GM12878 (cell line): Measurements from ENCODE around the gene CCL11. TPM values are rescaled to one million over a fixed set of nuclear protein-coding genes. Genes with fewer than 3 reads are reported as not detected.
A peak's percentile ranks its signal among the peaks of the same experiment; 100 is the strongest.

Source experiments
- ATAC-seq: fragments of 200-7000 bp; cut with Tn5 transposase; 3 replicates; pipeline ENCODE4 v1.9.1; 2020; ENCODE audit warnings: mild to moderate bottlenecking, moderate library complexity
- BruUV-seq: library from RNA; stranded (reverse); fragments of 400-500 nt; replicated peaks from 2 replicates; lab custom pipeline; 2021; lab: Mats Ljungman, UMichigan
- CTCF ChIA-PET: fragments of 300-600 bp; sonication (Branson Sonifier 250); formaldehyde crosslinking; extraction: SDS; loops from one replicate; lab custom pipeline; 2021; ENCODE audit warnings: inconsistent platforms; lab: Yijun Ruan, JAX
- POLR2A ChIA-PET: fragments of 350-600 bp; formaldehyde crosslinking; extraction: SDS; loops from one replicate; lab custom pipeline; 2021; ENCODE audit warnings: inconsistent platforms; lab: Charles Lee
- RAD21 ChIA-PET: fragments of 300-600 bp; sonication (Branson Sonifier 250); formaldehyde crosslinking; loops from one replicate; lab custom pipeline; 2023; ENCODE audit warnings: antibody characterized with exemption; ENCODE audit not compliant: unreplicated experiment; lab: Charles Lee
- SMC1A ChIA-PET: fragments of 300-600 bp; sonication (Branson Sonifier 250); formaldehyde crosslinking; loops from one replicate; lab custom pipeline; 2023; ENCODE audit not compliant: unreplicated experiment, uncharacterized antibody; lab: Charles Lee
- DNase-seq: peaks from one replicate; pipeline ENCODE4 v3.0.0-alpha.2; 2011; ENCODE audit warnings: low read depth, low spot score
- FAIRE-seq: peaks from 3 replicates; lab custom pipeline; 2011; peaks lifted over from hg19 to GRCh38; lab: Jason Lieb, UNC
- H2AFZ ChIP-seq: 2 replicates; pipeline ENCODE4 v1.6.0; 2011; ENCODE audit warnings: low read depth, low read length, control low read depth; ENCODE audit not compliant: control insufficient read depth
- H3K27ac ChIP-seq: 2 replicates; pipeline ENCODE4 v1.5.1; 2011; ENCODE audit warnings: control low read depth; ENCODE audit not compliant: control insufficient read depth, insufficient read depth
- H3K27me3 ChIP-seq, 2 experiments: replicated peaks in 1 of 2; 2 replicates each; pipeline versions ENCODE4 v1.6.0 to v1.6.1; 2011; ENCODE audit warnings: low read length in 1 of 2; ENCODE audit not compliant: control insufficient read depth in 2 of 2, insufficient read depth in 2 of 2
- H3K36me3 ChIP-seq, 2 experiments: 2 replicates each; pipeline ENCODE4 v1.5.1; 2011; ENCODE audit warnings: low read length in 1 of 2; ENCODE audit not compliant: control insufficient read depth in 2 of 2, insufficient read depth in 2 of 2
- H3K4me1 ChIP-seq: 2 replicates; pipeline ENCODE4 v1.6.1; 2011; ENCODE audit warnings: mild to moderate bottlenecking, low read length, moderate library complexity, mixed read lengths; ENCODE audit not compliant: control insufficient read depth, insufficient read depth
- H3K4me2 ChIP-seq: 2 replicates; pipeline ENCODE4 v1.6.0; 2011; ENCODE audit warnings: control low read depth; ENCODE audit not compliant: control insufficient read depth, insufficient read depth
- H3K4me3 ChIP-seq: fragments of 200-600 bp; sonication (generic); 2 replicates; pipeline ENCODE4 v1.5.1; 2016
- H3K79me2 ChIP-seq: 2 replicates; pipeline ENCODE4 v1.6.0; 2011; ENCODE audit warnings: low read length; ENCODE audit not compliant: control insufficient read depth, insufficient read depth
- H3K9ac ChIP-seq: 2 replicates; pipeline ENCODE4 v1.8.0; 2011; ENCODE audit warnings: low read length, control low read depth, mixed read lengths; ENCODE audit not compliant: control insufficient read depth, insufficient read depth
- H3K9me3 ChIP-seq: replicated peaks from 3 replicates; pipeline ENCODE4 v1.5.1; 2011; ENCODE audit warnings: mild to moderate bottlenecking, low read length; ENCODE audit not compliant: control insufficient read depth, insufficient read depth
- H4K20me1 ChIP-seq: 2 replicates; pipeline ENCODE4 v1.6.0; 2011; ENCODE audit not compliant: control insufficient read depth, insufficient read depth
- POLR2AphosphoS2 ChIP-seq: IDR thresholded peaks from 2 replicates; pipeline ENCODE4 v1.6.1; 2011; ENCODE audit warnings: low read depth, mild to moderate bottlenecking, low read length, improper control_type of control experiment, moderate library complexity
- RBBP5 ChIP-seq: fragments of 200-600 bp; sonication (generic); conservative IDR thresholded peaks from 2 replicates; pipeline ENCODE4 v1.6.1; 2016
- WGBS: methylation state at CpG from one replicate; pipeline ENCODE4 v1.1.6; 2016; ENCODE audit warnings: low lambda C conversion rate; ENCODE audit not compliant: insufficient replicate concordance, insufficient coverage; ENCODE audit errors: missing lambda C conversion rate; 5-methylcytosine and 5-hydroxymethylcytosine counted together
- in situ Hi-C: fragments of 300-500 bp; cut with MboI; formaldehyde crosslinking; loops from 9 replicates; pipeline ENCODE4 v1.14.3; 2018; ENCODE audit warnings: mixed read lengths
- intact Hi-C: fragments of 100-400 bp; cut with micrococcal nuclease; formaldehyde crosslinking; loops from one replicate; pipeline ENCODE4 v1.14.2; 2022; ENCODE audit not compliant: unreplicated experiment
- polyA plus RNA-seq, 11 experiments: library from polyadenylated mRNA; depleted of rRNA in 4 of 11; unstranded in 6 of 11; stranded (reverse) in 5 of 11; fragments of >200 nt; fragmentation: Nextera tagmentation in 4 of 11; fragmentation: Illumina TruSeq in 1 of 11; extraction: Ambion mirVana in 4 of 11; extraction: Trizol in 1 of 11; gene quantifications; 1 replicate in 1 of 11; 2 replicates in 10 of 11; pipeline versions ENCODE4 v1.2.1 to v1.2.3, GENCODE V29; 2011 to 2016; ENCODE audit warnings: inconsistent platforms in 2 of 11, missing spikeins in 2 of 11, low read depth in 1 of 11
- total RNA-seq, 4 experiments: library from RNA; depleted of rRNA in 3 of 4; stranded (reverse); fragments of >200 nt in 3 of 4; fragmentation: Illumina TruSeq in 1 of 4; extraction: Trizol in 1 of 4; gene quantifications; 2 replicates each; pipeline versions ENCODE4 v1.2.1 to v1.2.3, GENCODE V29; 2013 to 2021
- TF ChIP-seq, protein P1 (sequence below): IDR thresholded peaks from 2 replicates; pipeline ENCODE4 v1.6.1; 2012; ENCODE audit warnings: mild to moderate bottlenecking, low read depth, low read length

CCL11 gene
- total and polyA plus RNA-seq, 10 of the 15 experiments (the other 5 are each of a cell fraction or from before 2014, with no cell fraction given) = not detected

DNA sequence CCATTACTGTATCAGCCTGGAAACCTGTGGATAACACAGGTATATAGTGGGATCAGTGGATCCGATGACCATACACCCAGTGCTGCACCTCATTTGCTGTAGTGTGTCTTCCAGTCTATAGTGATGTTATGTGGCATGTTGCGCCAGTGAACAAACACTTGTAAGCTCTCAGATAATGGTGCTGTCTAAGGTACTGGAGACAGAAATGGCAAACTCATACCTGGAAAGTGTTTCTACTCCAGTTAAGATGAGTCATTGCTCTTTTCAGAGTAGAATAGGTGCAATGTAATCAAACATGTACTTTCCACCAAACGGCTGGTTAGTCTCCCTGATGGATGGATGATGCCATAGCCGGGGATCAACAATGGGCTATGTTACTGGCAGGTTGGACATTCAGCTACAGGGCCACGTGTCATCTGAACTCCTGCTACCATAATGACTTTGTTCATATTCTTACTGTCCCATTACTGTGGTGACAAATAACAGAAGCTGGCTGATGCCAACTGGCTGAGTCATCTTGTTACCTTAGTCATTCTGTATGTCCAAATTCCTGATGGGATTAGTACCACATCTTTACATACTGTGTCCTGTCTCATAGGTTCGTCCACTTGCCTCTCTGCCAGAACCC is 6.3 kb downstream of the CCL11 start:
- intact Hi-C loops (no loop called here), in situ Hi-C loops (no loop called here)
- no TSS peak for BruUV-seq

More for the DNA sequence above, 6.3 kb downstream of the CCL11 start:
- no peak overlapping the region for H3K9ac ChIP-seq
- H3K4me2 ChIP-seq = no peak overlapping the region
- SMC1A ChIA-PET = no interaction called here
- H3K9me3 ChIP-seq = no peaks in the 10 kb centered on the region
- no peaks in the 10 kb centered on the region for H4K20me1 ChIP-seq
- DNase-seq (no peak), ATAC-seq (no peak), FAIRE-seq (no peak)
- 22% methylated on average over 6 of the region's 6 CpGs for WGBS
- CTCF ChIA-PET = interaction anchor here (0.6 kb wide), 1 partner anchor 424 kb away, joined by 3 read pairs; no protein-coding TSS in a partner anchor
- 0 out of 4 replicates have a peak, but pooled peaks cover 0 to 5% of the 10 kb centered on the region in 2 experiments for H3K27me3 ChIP-seq
- no peak overlapping the region for H2AFZ ChIP-seq
- H3K4me1 ChIP-seq = no peaks in the 10 kb centered on the region
- POLR2A ChIA-PET = no interaction called here
- H3K79me2 ChIP-seq = no peaks in the 10 kb centered on the region
- no peaks in the 10 kb centered on the region for H3K36me3 ChIP-seq
- no peak overlapping the region for H3K4me3 ChIP-seq
- RAD21 ChIA-PET = no interaction called here
- TF ChIP-seq POLR2AphosphoS2 (no peak), RBBP5 (no peak)
- TF ChIP-seq, protein P1, sequence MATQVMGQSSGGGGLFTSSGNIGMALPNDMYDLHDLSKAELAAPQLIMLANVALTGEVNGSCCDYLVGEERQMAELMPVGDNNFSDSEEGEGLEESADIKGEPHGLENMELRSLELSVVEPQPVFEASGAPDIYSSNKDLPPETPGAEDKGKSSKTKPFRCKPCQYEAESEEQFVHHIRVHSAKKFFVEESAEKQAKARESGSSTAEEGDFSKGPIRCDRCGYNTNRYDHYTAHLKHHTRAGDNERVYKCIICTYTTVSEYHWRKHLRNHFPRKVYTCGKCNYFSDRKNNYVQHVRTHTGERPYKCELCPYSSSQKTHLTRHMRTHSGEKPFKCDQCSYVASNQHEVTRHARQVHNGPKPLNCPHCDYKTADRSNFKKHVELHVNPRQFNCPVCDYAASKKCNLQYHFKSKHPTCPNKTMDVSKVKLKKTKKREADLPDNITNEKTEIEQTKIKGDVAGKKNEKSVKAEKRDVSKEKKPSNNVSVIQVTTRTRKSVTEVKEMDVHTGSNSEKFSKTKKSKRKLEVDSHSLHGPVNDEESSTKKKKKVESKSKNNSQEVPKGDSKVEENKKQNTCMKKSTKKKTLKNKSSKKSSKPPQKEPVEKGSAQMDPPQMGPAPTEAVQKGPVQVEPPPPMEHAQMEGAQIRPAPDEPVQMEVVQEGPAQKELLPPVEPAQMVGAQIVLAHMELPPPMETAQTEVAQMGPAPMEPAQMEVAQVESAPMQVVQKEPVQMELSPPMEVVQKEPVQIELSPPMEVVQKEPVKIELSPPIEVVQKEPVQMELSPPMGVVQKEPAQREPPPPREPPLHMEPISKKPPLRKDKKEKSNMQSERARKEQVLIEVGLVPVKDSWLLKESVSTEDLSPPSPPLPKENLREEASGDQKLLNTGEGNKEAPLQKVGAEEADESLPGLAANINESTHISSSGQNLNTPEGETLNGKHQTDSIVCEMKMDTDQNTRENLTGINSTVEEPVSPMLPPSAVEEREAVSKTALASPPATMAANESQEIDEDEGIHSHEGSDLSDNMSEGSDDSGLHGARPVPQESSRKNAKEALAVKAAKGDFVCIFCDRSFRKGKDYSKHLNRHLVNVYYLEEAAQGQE = peak; percentile 60; the same call in 1 of the 2 replicates
- no peak overlapping the region for H3K27ac ChIP-seq
